CD4-positive, alpha-beta memory T cell (primary cell): ENCODE data around the gene PRR14. TPM values are rescaled to one million over a fixed set of nuclear protein-coding genes. Genes with fewer than 3 reads are reported as not detected.
A peak's percentile ranks its signal among the peaks of the same experiment; 100 is the strongest.

Experiments used
- CTCF ChIA-PET: fragments of 350-600 bp; sonication (Branson Sonifier 250); formaldehyde crosslinking; loops from one replicate; lab custom pipeline; 2021; ENCODE audit warnings: inconsistent platforms; ENCODE audit not compliant: partially characterized antibody; lab: Charles Lee
- POLR2A ChIA-PET: fragments of 350-600 bp; sonication (Branson Sonifier 250); formaldehyde crosslinking; loops from one replicate; lab custom pipeline; 2021; ENCODE audit not compliant: partially characterized antibody; lab: Charles Lee
- DNase-seq, 5 donors: peaks; one replicate each; pipeline versions ENCODE4 v3.0.0 to v3.0.0-alpha.2; 2020 to 2022; ENCODE audit warnings: mixed read lengths in 1 of 5
- H3K27ac ChIP-seq: one replicate; pipeline ENCODE4 v1.7.0; 2013; ENCODE audit warnings: low read depth, low read length
- H3K27me3 ChIP-seq: 2 replicates; pipeline ENCODE4 v1.7.0; 2013; ENCODE audit warnings: mild to moderate bottlenecking, low read length, moderate library complexity; ENCODE audit not compliant: insufficient read depth
- H3K36me3 ChIP-seq: 2 replicates; pipeline ENCODE4 v1.7.0; 2013; ENCODE audit warnings: mild to moderate bottlenecking, low read length, moderate library complexity; ENCODE audit not compliant: insufficient read depth
- H3K4me1 ChIP-seq: 2 replicates; pipeline ENCODE4 v1.7.0; 2013; ENCODE audit warnings: mild to moderate bottlenecking, low read length, moderate library complexity; ENCODE audit not compliant: insufficient read depth
- H3K4me3 ChIP-seq, 2 donors: one replicate each; pipeline ENCODE4 v1.7.0; 2013; ENCODE audit warnings: low read length in 2 of 2, mild to moderate bottlenecking in 1 of 2
- H3K9me3 ChIP-seq, 2 donors: one replicate each; pipeline ENCODE4 v1.7.0; 2013; ENCODE audit warnings: low read length in 2 of 2, control low read depth in 1 of 2; ENCODE audit not compliant: control insufficient read depth in 1 of 2
- H3K27ac Mint-ChIP-seq, 7 donors: one replicate each; pipeline ENCODE4 v1.8.0; 2020 to 2021; ENCODE audit warnings: mixed read lengths in 7 of 7, mild to moderate bottlenecking in 6 of 7, inconsistent platforms in 3 of 7, moderate library complexity in 3 of 7
- H3K27me3 Mint-ChIP-seq, 2 donors: one replicate each; pipeline ENCODE4 v1.8.0; 2020 to 2021; ENCODE audit warnings: mixed read lengths in 2 of 2
- H3K36me3 Mint-ChIP-seq, 2 donors: one replicate each; pipeline ENCODE4 v1.8.0; 2020 to 2021; ENCODE audit warnings: mixed read lengths in 2 of 2, inconsistent platforms in 1 of 2, mild to moderate bottlenecking in 1 of 2
- H3K4me1 Mint-ChIP-seq, 4 donors: one replicate each; pipeline ENCODE4 v1.8.0; 2020 to 2021; ENCODE audit warnings: mixed read lengths in 4 of 4, mild to moderate bottlenecking in 1 of 4
- H3K4me3 Mint-ChIP-seq, 8 donors: one replicate each; pipeline ENCODE4 v1.8.0; 2020 to 2021; ENCODE audit warnings: mixed read lengths in 8 of 8, mild to moderate bottlenecking in 7 of 8, moderate library complexity in 6 of 8, inconsistent platforms in 3 of 8
- H3K9me3 Mint-ChIP-seq, 8 donors: one replicate each; pipeline ENCODE4 v1.8.0; 2020 to 2021; ENCODE audit warnings: mixed read lengths in 8 of 8, mild to moderate bottlenecking in 5 of 8, inconsistent platforms in 3 of 8, moderate library complexity in 1 of 8
- intact Hi-C: fragments of 100-400 bp; cut with micrococcal nuclease; formaldehyde crosslinking; loops from one replicate; pipeline ENCODE4 v1.15.1; 2023
- polyA plus RNA-seq, 2 donors: library from polyadenylated mRNA; unstranded; fragments of 300-500 nt; fragmentation: Illumina TruSeq; gene quantifications; one replicate each; pipeline ENCODE4 v1.2.3, GENCODE V29; 2021
- total RNA-seq, 2 experiments: library from RNA; stranded (reverse); gene quantifications; one replicate each; pipeline ENCODE4 v1.2.3, GENCODE V29; 2021

PRR14 gene
- total and polyA plus RNA-seq, 4 experiments from 2014 or later, result 8.7 to 100 (median 59.0) TPM

DNA sequence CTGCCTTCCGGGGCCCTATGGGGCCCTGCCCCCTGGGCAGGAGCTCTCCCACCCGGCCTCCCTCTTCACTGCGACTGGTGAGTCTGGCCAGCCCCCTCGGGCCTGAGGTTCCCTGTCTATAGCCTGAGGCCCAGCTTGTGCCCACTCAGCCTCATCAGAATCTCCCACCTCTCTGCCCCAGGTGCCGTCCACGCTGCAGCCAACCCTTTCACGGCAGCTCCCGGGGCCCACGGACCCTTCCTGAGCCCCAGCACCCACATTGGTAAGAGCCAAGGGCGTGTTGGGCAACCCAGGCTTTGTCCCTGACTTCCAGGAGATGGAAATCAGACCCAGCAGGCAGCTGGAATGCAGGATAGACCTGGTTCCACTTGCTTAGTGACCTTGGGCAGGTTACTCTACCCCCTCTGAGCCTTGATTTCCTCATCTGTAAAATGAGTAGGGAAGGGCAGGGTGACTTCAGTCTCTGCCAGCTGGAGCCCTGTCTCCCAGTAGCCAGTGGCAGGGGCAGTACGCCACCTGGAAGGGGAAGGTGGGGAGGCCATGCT lies 16.7 kb downstream of the PRR14 start:
- H3K36me3 Mint-ChIP-seq, result peaks cover 29 to 58% of the 10 kb centered on the region in 2 donors
- ChIA-PET CTCF (interaction anchor here (3.0 kb wide), 1 partner anchor 27 kb away, joined by 17 read pairs; no protein-coding TSS in a partner anchor), POLR2A (no interaction called here)
- H3K4me1 Mint-ChIP-seq, result peaks cover 12 to 23% (median 16%) of the 10 kb centered on the region in 4 donors
- H3K9me3 Mint-ChIP-seq, result no peaks in the 10 kb centered on the region
- Histone ChIP-seq H3K4me1 (peaks cover 15% of the 10 kb centered on the region), H3K27ac (no peak overlapping the region), H3K36me3 (peaks cover 67% of the 10 kb centered on the region), H3K9me3 (no peaks in the 10 kb centered on the region), H3K4me3 (no peak overlapping the region), H3K27me3 (no peaks in the 10 kb centered on the region)
- H3K4me3 Mint-ChIP-seq, result no peak overlapping the region
- H3K27ac Mint-ChIP-seq, result peak overlapping the region in 3 of 7 donors; percentile 46 to 77 (median 53)
- intact Hi-C loops, result no loop called here
- H3K27me3 Mint-ChIP-seq, result no peaks in the 10 kb centered on the region
- DNase-seq, result no peak

DNA sequence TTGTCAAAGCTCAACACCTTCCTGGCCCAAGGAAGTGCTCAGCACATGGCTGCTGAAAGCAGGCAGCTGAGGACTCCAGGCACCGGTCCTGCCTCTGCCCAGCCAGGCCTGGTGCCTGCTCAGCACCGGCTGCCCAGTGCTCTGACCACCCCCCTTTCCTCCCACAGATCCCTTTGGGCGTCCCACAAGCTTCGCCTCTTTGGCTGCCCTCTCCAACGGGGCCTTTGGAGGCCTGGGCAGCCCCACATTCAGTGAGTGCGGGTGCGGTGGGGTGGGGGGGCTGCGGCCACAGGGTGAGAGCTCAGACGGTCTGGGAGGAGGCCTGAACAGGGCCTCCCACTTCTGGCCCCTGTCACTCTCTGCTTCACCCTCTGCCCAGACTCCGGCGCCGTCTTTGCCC lies 17.6 kb downstream of the PRR14 start:
- H3K27me3 Mint-ChIP-seq, result no peaks in the 10 kb centered on the region
- peaks cover 22 to 50% of the 10 kb centered on the region in 2 donors for H3K36me3 Mint-ChIP-seq
- intact Hi-C loops, result no loop called here
- Histone ChIP-seq H3K4me1 (peaks cover 5% of the 10 kb centered on the region), H3K9me3 (no peaks in the 10 kb centered on the region), H3K27me3 (no peaks in the 10 kb centered on the region), H3K27ac (no peak overlapping the region), H3K36me3 (peaks cover 58% of the 10 kb centered on the region), H3K4me3 (no peak overlapping the region)
- H3K4me3 Mint-ChIP-seq, result no peak overlapping the region
- DNase-seq, result no peak
- H3K27ac Mint-ChIP-seq, result peak overlapping the region in 1 of 7 donors; percentile 77
- no peaks in the 10 kb centered on the region for H3K9me3 Mint-ChIP-seq
- ChIA-PET CTCF (no interaction called here), POLR2A (interaction anchor here (0.5 kb wide), 1 partner anchor 117 kb away, joined by 3 read pairs; no protein-coding TSS in a partner anchor)
- peaks cover 4 to 15% (median 9%) of the 10 kb centered on the region in 4 donors for H3K4me1 Mint-ChIP-seq

DNA sequence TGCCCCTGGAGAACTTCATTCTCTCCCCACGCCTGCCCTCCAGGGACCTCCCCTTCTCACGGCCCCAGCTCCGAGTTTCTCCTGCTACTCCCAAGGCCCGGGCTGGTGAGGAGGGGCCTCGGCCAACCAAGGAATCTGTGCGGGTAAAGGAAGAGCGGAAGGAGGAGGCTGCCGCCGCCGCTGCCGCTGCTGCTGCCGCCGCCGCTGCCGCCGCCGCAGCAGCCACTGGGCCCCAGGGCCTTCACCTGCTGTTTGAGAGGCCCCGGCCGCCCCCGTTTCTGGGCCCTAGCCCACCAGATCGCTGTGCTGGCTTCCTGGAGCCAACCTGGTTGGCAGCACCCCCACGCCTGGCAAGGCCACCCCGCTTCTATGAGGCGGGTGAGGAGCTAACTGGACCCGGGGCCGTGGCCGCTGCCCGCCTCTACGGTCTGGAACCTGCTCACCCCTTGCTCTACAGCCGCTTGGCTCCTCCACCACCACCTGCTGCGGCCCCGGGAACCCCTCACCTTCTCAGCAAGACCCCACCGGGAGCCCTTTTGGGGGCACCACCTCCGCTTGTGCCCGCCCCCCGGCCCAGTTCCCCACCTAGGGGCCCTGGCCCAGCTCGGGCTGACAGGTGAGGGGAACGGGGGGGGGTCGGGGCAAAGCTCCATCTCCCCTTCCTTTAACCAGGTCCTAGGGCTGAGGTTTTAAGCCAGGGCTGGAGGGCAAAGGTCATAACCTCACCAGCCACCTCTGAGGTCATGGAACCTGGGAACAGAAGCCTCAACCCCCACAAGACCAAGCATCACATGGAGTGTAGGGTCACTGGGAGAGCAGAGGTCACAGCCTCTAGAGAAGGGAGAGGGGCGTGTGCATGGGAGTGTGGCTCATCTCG lies 18.5 kb downstream of the PRR14 start:
- Mint-ChIP-seq H3K4me1 (peaks cover 0 to 9% (median 3%) of the 10 kb centered on the region in 4 donors), H3K4me3 (no peak overlapping the region), H3K27ac (no peak overlapping the region), H3K36me3 (peaks cover 16 to 46% of the 10 kb centered on the region in 2 donors), H3K9me3 (no peaks in the 10 kb centered on the region), H3K27me3 (no peaks in the 10 kb centered on the region)
- CTCF ChIA-PET, result no interaction called here
- DNase-seq, result no peak
- no peak overlapping the region for H3K27ac ChIP-seq
- no peaks in the 10 kb centered on the region for H3K9me3 ChIP-seq
- intact Hi-C loops, result no loop called here
- POLR2A ChIA-PET, result interaction anchor here (0.5 kb wide), 1 partner anchor 118 kb away, joined by 3 read pairs; no protein-coding TSS in a partner anchor
- no peaks in the 10 kb centered on the region for H3K4me1 ChIP-seq
- no peak overlapping the region for H3K4me3 ChIP-seq
- H3K36me3 ChIP-seq, result peaks cover 51% of the 10 kb centered on the region
- no peaks in the 10 kb centered on the region for H3K27me3 ChIP-seq

DNA sequence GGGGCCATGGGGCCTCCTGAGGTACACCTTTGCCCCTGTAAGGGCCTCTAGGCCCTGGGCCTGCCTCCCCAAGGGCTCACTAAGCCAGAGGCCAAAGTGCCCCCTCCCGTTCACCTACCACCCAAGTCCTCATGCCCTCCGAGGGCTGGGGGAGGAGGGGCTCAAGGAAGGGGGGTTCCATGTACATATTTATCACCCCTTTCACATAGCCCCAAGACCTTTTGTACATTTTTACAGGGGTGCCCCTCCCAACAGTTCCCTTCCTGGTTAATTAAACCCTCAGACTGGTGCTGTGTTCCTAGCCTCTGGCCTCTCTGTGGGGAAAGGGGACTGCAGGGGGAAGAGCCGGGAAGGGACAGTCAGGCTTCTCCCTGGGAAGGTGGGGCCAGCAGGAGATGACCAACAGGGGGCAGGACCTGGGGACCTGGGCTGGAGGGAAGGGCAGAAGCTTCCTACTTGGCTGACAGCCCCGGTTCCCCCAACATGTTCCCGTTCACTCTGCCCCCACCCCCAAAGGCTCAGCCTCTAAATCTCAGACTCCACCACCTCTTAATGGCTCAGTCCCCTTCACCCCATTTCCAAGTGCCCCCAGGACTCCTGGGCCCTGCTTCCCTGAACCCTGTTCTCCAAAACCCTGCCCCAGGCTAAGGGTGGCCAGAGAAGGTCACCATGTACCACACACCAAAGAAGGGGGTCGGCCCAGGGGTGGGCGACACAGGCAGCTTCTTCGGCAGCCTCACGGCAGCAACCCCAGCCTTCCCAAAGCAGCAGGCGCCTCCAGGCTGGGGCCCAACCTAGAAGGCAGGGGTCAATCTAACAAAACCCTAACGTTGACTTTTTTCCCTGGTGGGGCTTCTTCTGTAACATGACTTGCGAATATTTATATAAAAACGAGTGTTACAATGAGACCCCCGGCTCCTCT lies 19.4 kb downstream of the PRR14 start:
- no peaks in the 10 kb centered on the region for H3K27me3 ChIP-seq
- Mint-ChIP-seq H3K4me3 (no peak overlapping the region), H3K27me3 (no peaks in the 10 kb centered on the region), H3K27ac (peak overlapping the region in 1 of 7 donors; percentile 58), H3K4me1 (peaks cover 0 to 9% (median 3%) of the 10 kb centered on the region in 4 donors), H3K9me3 (no peaks in the 10 kb centered on the region), H3K36me3 (peaks cover 16 to 42% of the 10 kb centered on the region in 2 donors)
- ChIA-PET CTCF (no interaction called here), POLR2A (no interaction called here)
- no peaks in the 10 kb centered on the region for H3K9me3 ChIP-seq
- no peak overlapping the region for H3K27ac ChIP-seq
- H3K4me1 ChIP-seq, result no peaks in the 10 kb centered on the region
- peaks cover 43% of the 10 kb centered on the region for H3K36me3 ChIP-seq
- intact Hi-C loops, result no loop called here
- H3K4me3 ChIP-seq, result no peak overlapping the region
- DNase-seq, result no peak

DNA sequence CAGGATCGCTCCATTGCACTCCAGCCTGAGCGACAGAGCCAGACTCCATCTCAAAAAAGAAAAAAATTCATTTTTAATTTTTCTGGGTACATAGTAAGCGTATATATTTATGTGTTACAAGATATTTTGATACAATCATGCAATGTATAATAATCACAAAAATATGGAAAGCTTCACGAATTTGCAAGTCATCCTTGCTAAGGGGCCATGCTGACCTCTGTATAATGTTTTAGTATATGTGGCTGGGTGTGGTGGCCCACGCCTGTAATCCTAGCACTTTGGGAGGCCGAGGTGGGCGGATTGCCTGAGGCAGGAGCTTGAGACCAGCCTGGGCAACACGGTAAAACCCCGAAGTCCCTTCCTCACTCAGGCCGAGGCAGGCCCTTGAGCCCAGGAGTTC lies 24.4 kb downstream of the PRR14 start:
- ChIA-PET CTCF (interaction anchor here (1.5 kb wide), 1 partner anchor 19 kb away, joined by 3 read pairs; no protein-coding TSS in a partner anchor), POLR2A (interaction anchor here (1.4 kb wide), 1 partner anchor 16 kb away, joined by 4 read pairs; no protein-coding TSS in a partner anchor)
- H3K27me3 Mint-ChIP-seq, result no peaks in the 10 kb centered on the region
- DNase-seq, result no peak
- H3K27ac Mint-ChIP-seq, result no peak overlapping the region
- intact Hi-C loops, result no loop called here
- H3K27me3 ChIP-seq, result no peaks in the 10 kb centered on the region
- H3K4me1 Mint-ChIP-seq, result peaks cover 0 to 4% (median 0%) of the 10 kb centered on the region in 4 donors
- H3K4me3 ChIP-seq, result no peak overlapping the region
- H3K4me3 Mint-ChIP-seq, result no peak overlapping the region
- H3K36me3 ChIP-seq, result peaks cover under 1% of the 10 kb centered on the region
- no peaks in the 10 kb centered on the region for H3K9me3 ChIP-seq
- H3K36me3 Mint-ChIP-seq, result peaks cover 0 to 5% of the 10 kb centered on the region in 2 donors
- H3K4me1 ChIP-seq, result no peaks in the 10 kb centered on the region
- H3K9me3 Mint-ChIP-seq, result peaks cover 0 to 2% (median 0%) of the 10 kb centered on the region in 8 donors
- no peak overlapping the region for H3K27ac ChIP-seq

DNA sequence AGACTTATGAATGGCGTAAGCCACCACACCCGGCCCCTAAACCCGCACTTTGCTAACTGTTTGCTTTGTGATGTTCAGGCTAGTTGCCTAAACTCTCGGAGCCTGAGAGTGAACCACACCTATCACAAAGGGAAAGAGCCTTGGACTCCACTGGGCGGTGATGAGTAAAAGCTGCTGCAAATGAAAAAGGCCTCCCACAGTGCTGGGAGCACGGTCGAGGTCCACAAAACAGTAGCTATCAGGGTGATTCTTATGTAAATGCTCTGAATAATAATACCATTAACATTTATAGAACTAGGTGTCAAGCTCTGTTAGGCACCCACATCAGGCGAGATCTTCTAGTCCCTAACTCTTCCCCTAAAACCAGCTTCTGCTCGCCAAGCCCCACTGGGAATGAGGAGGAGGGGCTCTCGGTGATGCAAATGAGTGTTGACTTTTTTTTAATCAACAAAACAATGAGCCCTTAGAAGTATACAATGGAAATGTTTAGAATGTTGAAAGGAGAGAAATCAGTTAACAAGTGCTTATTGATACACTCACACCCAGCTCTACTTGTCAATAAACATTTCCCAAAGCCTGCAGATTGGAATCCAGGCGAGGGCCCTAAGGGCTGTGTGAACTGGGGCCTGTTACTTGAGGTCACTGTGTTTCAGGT lies 27.3 kb downstream of the PRR14 start:
- Histone ChIP-seq H3K9me3 (no peaks in the 10 kb centered on the region), H3K4me1 (no peaks in the 10 kb centered on the region), H3K27me3 (no peaks in the 10 kb centered on the region), H3K27ac (no peak overlapping the region), H3K36me3 (no peaks in the 10 kb centered on the region), H3K4me3 (no peak overlapping the region)
- Mint-ChIP-seq H3K9me3 (peaks cover 0 to 2% (median 0%) of the 10 kb centered on the region in 8 donors), H3K4me1 (no peaks in the 10 kb centered on the region), H3K36me3 (no peaks in the 10 kb centered on the region), H3K27me3 (no peaks in the 10 kb centered on the region), H3K27ac (peak overlapping the region in 1 of 7 donors; percentile 68), H3K4me3 (no peak overlapping the region)
- CTCF ChIA-PET, result no interaction called here
- intact Hi-C loops, result no loop called here
- no peak for DNase-seq
- POLR2A ChIA-PET, result interaction anchor here (0.9 kb wide), 1 partner anchor 17 kb away, joined by 3 read pairs; no protein-coding TSS in a partner anchor
